ENCODE results near the gene FSIP1.

FSIP1 gene

DNA sequence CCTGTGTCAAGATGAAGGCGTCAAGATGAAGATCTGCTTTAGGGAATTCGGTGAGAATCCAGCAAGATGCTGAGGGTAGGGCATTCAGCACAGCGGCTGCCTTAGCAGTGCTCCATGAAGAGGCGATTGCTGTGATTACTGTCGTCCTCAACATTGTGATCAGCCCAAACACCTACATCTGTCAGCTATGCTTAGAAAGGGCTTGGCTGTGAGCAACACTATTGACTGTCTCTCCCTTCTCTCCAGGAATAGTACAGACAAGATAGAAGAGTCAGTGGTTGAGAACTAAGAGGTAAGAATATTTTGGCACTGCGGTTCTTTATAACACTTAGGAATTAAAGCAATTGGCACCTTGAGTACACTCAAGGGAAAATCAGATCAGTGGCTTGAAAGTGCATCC, 110.5 kb downstream of the FSIP1 start:
- no peaks in the 10 kb centered on the region for H3K36me3 ChIP-seq (ENCODE audit: insufficient read depth, low read depth, low read length)
- H3K4me3 ChIP-seq (ENCODE audit: low read length), result no peak overlapping the region
- H3K4me1 ChIP-seq (ENCODE audit: insufficient read depth, low read length), result peaks cover 2% of the 10 kb centered on the region; the same call in 1 of the 2 replicates
- no peaks in the 10 kb centered on the region for H3K9me3 ChIP-seq (ENCODE audit: insufficient read depth, low read depth, low read length)
- H3K27me3 ChIP-seq (ENCODE audit: insufficient read depth, low read length), result no peaks in the 10 kb centered on the region
- H3K9ac ChIP-seq (ENCODE audit: low read depth, low read length), result no peak overlapping the region
- no peak overlapping the region for H3K27ac ChIP-seq (ENCODE audit: low read length)

DNA sequence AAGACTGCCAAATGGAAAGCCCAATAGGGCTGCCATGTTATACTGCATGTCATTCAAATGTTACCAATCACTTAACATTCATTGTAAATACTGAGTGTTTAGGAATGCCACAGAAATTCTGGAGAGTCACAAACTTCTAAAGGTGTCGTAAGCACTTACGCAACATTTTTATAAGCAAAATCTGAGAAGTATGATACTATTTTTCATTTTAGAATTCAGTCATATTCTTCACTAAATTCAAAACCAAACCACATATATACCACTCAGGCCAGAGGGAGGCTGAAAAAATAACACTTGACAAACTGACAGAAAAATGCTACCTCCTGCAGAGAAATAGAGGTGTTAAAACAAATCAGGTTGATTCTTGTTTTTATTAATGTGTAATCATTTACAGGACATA, 112.0 kb downstream of the FSIP1 start:
- no peak overlapping the region for H3K4me3 ChIP-seq (ENCODE audit: low read length)
- no peak overlapping the region for H3K27ac ChIP-seq (ENCODE audit: low read length)
- H3K4me1 ChIP-seq (ENCODE audit: insufficient read depth, low read length), result peaks cover 16% of the 10 kb centered on the region; the same call in 1 of the 2 replicates
- H3K36me3 ChIP-seq (ENCODE audit: insufficient read depth, low read depth, low read length), result no peaks in the 10 kb centered on the region
- no peaks in the 10 kb centered on the region for H3K27me3 ChIP-seq (ENCODE audit: insufficient read depth, low read length)
- H3K9me3 ChIP-seq (ENCODE audit: insufficient read depth, low read depth, low read length), result no peaks in the 10 kb centered on the region
- H3K9ac ChIP-seq (ENCODE audit: low read depth, low read length), result no peak overlapping the region

DNA sequence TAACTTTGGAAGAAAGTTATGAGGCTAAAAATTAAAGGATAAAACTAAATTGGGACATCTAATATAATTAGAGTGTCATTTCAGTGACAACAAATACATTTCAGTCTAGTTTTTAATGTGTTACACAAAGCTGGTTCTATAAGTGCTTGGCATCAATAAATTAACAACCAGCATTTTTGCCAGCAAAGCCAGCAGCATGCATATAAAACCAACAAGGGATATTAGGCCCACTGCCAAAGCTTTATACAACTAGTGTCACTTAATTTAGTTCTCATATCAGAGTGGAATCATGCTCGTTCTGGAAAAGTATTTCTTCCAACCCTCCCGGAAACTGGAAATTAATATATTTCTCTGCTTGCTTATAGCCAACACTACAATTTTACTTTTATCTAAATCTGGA, 113.0 kb downstream of the FSIP1 start:
- H3K4me3 ChIP-seq (ENCODE audit: low read length), result no peak overlapping the region
- H3K36me3 ChIP-seq (ENCODE audit: insufficient read depth, low read depth, low read length), result no peaks in the 10 kb centered on the region
- H3K4me1 ChIP-seq (ENCODE audit: insufficient read depth, low read length), result peaks cover 21% of the 10 kb centered on the region; the same call in 1 of the 2 replicates
- no peaks in the 10 kb centered on the region for H3K9me3 ChIP-seq (ENCODE audit: insufficient read depth, low read depth, low read length)
- H3K27ac ChIP-seq (ENCODE audit: low read length), result no peak overlapping the region
- H3K9ac ChIP-seq (ENCODE audit: low read depth, low read length), result no peak overlapping the region
- H3K27me3 ChIP-seq (ENCODE audit: insufficient read depth, low read length), result no peaks in the 10 kb centered on the region

DNA sequence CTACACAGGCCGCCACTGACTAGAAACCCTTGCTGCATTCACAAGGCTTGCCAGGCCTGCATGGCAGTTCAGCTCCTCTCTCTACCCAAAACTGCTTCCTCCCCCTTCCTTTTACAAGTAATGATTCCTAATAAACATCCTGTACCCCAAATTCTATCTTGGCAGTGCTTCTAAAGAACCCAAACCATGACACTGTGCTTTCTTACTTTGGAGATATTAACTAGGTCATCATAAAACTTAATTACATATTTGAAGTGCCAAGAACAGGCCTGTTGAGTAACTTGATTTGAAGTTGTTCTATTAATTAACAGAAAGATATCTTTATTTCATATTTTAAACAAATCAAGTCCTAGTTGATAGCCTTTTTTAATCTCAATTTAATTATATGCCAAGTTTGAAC, 113.4 kb downstream of the FSIP1 start:
- no peak overlapping the region for H3K9ac ChIP-seq (ENCODE audit: low read depth, low read length)
- no peaks in the 10 kb centered on the region for H3K36me3 ChIP-seq (ENCODE audit: insufficient read depth, low read depth, low read length)
- H3K4me1 ChIP-seq (ENCODE audit: insufficient read depth, low read length), result peaks cover 25% of the 10 kb centered on the region; the same call in 1 of the 2 replicates

DNA sequence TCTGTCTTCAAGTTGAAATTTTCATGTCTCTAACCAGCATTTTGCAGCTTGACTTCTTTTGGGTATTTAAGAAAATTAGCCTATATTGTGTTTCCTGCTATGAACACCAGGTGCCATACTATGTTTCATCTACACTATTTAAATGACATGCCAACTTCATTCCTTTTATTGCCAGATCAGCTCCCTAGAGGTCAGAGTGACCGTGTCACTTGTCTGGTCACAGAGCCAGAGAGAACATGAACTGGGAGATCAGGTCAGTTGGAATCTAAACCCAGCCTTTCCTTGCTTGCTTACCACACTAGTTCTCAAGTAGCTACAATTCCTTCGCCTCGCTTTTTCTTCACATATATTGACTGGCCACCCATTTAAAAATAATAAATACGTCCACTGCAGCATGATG, 114.2 kb downstream of the FSIP1 start:
- Histone ChIP-seq H3K4me1 (ENCODE audit: insufficient read depth, low read length) (peaks cover 29% of the 10 kb centered on the region; the same call in 1 of the 2 replicates), H3K27me3 (ENCODE audit: insufficient read depth, low read length) (no peaks in the 10 kb centered on the region), H3K4me3 (ENCODE audit: low read length) (no peak overlapping the region), H3K9ac (ENCODE audit: low read depth, low read length) (no peak overlapping the region), H3K36me3 (ENCODE audit: insufficient read depth, low read depth, low read length) (no peaks in the 10 kb centered on the region), H3K27ac (ENCODE audit: low read length) (no peak overlapping the region), H3K9me3 (ENCODE audit: insufficient read depth, low read depth, low read length) (no peaks in the 10 kb centered on the region)

More for the DNA sequence above, 113.4 kb downstream of the FSIP1 start:
- no peak overlapping the region for H3K27ac ChIP-seq (ENCODE audit: low read length)
- H3K4me3 ChIP-seq (ENCODE audit: low read length), result no peak overlapping the region
- H3K27me3 ChIP-seq (ENCODE audit: insufficient read depth, low read length), result no peaks in the 10 kb centered on the region
- no peaks in the 10 kb centered on the region for H3K9me3 ChIP-seq (ENCODE audit: insufficient read depth, low read depth, low read length)

DNA sequence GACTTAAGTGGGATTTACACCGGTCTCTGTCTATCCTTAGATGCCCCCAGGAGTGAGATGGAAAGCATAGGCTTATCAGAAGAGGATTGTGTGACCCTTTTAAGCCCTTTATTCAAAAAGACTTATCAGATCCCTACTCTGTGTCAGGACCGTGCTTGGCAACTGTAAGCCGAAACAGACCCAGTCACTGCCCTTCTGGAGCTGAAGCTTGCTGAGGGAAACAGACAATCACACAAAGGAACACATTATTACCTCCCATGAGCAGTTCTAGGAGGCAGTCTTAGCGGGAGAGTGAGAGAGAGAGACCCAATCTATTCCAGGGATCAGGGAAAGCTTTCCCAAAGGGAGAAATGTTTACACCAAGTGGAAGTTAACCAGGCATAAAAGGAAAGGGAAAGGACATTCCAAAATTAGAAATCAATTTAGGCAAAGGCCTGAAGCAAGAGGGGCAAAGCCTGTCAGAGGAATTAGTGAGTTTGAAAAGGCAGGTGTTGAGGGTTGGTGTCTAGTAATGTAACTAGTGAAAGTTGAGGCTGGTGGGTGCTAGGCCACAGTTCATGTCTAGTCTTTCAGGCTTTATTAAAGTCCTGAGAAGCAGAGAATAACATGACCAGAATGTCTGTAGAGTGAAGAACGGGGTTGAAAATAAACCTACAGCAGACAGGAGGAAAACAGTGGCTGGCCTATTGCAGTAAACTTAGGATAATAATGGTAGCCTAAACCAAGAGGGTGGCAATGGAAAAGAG, 115.1 kb downstream of the FSIP1 start:
- H3K4me3 ChIP-seq (ENCODE audit: low read length), result no peak overlapping the region
- H3K9me3 ChIP-seq (ENCODE audit: insufficient read depth, low read depth, low read length), result no peaks in the 10 kb centered on the region
- H3K4me1 ChIP-seq (ENCODE audit: insufficient read depth, low read length), result peaks cover 30% of the 10 kb centered on the region; the same call in 1 of the 2 replicates
- H3K27me3 ChIP-seq (ENCODE audit: insufficient read depth, low read length), result no peaks in the 10 kb centered on the region
- H3K9ac ChIP-seq (ENCODE audit: low read depth, low read length), result no peak overlapping the region
- H3K27ac ChIP-seq (ENCODE audit: low read length), result peak overlapping the region; percentile 26
- H3K36me3 ChIP-seq (ENCODE audit: insufficient read depth, low read depth, low read length), result no peaks in the 10 kb centered on the region

DNA sequence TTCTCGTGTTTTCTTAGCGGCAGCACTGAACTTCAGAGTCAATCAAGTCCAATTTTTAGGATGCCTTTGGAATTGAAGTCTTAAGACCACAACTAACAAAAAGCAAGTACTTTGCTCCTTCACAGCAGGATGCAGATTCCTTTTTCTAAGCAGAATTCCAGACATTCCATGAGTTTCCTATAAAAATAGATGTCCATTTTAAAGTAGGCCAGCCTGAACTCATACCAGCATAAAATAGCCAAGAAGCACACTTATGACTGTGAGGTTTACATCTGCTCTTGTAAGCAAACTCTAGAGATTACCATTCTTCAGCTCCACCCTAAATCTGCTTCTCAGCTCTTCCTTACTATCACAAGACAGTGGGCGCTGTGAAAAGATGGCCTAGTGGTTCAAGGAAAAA, 116.0 kb downstream of the FSIP1 start:
- H3K27ac ChIP-seq (ENCODE audit: low read length), result peak overlapping the region; percentile 68
- H3K9me3 ChIP-seq (ENCODE audit: insufficient read depth, low read depth, low read length), result no peaks in the 10 kb centered on the region
- H3K9ac ChIP-seq (ENCODE audit: low read depth, low read length), result peak overlapping the region; percentile 49; the same call in 1 of the 2 replicates
- H3K4me1 ChIP-seq (ENCODE audit: insufficient read depth, low read length), result peaks cover 30% of the 10 kb centered on the region; the same call in 1 of the 2 replicates
- H3K4me3 ChIP-seq (ENCODE audit: low read length), result peak overlapping the region; percentile 28; the same call in 1 of the 2 replicates
- H3K27me3 ChIP-seq (ENCODE audit: insufficient read depth, low read length), result no peaks in the 10 kb centered on the region
- no peaks in the 10 kb centered on the region for H3K36me3 ChIP-seq (ENCODE audit: insufficient read depth, low read depth, low read length)

DNA sequence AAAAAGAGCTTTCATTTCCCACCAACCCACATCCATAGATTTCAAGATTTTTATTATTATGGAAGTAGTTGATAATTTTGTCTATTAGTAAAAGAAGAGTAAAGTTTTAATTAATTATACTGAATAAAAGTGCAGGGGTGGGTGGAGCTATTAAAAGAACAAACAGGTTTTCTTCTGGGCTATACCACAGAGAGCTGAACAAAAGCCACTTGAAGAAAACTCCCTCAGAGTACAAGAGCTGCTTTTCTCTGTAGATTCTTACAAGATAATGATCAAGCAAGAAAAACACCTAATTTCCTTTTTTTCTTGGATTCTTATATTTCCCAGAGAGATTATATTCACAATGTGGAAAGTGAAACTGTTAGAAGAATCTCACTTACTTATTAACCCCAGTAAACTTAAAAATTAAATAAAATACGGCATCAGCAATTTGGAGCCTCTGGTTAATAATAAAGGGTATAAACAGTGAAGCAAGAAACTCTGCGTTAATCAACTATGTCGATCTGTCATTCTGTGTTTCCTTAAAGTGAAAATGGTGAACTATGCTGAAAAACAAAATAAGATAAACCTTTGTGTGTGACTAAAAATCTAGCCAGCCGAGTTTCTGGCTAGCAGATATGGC, 116.9 kb downstream of the FSIP1 start:
- Histone ChIP-seq H3K4me1 (ENCODE audit: insufficient read depth, low read length) (peaks cover 30% of the 10 kb centered on the region; the same call in 1 of the 2 replicates), H3K9ac (ENCODE audit: low read depth, low read length) (peak overlapping the region; percentile 4; the same call in 1 of the 2 replicates), H3K27ac (ENCODE audit: low read length) (no peak overlapping the region), H3K27me3 (ENCODE audit: insufficient read depth, low read length) (no peaks in the 10 kb centered on the region), H3K4me3 (ENCODE audit: low read length) (no peak overlapping the region), H3K36me3 (ENCODE audit: insufficient read depth, low read depth, low read length) (no peaks in the 10 kb centered on the region), H3K9me3 (ENCODE audit: insufficient read depth, low read depth, low read length) (no peaks in the 10 kb centered on the region)

DNA sequence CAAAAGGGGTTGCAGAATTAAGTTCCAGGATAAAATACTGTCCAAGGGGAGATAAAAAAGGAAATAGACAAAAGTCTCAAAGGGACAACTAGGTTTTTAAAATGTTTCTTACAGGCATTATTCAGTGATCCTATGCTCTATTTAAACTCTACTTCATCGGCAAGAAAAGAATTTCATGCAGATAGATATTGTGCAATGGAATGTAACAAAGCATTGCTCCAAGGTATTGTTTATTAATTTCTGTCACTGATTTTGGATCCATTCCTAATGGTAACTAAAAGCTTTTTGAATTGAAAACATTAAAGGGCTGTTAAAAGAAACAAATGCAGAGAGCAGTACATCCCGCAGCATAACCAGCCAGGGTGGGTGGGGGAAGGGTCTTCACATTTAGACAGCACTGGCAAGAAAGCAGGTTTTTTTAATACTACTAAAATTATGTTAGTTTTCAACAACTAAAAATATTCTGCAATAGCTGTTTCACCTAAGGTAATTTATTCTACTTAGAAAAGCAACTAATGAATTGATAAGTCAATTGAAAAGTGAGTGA, 118.9 kb downstream of the FSIP1 start:
- H3K4me1 ChIP-seq (ENCODE audit: insufficient read depth, low read length), result peaks cover 30% of the 10 kb centered on the region; the same call in 1 of the 2 replicates
- H3K9ac ChIP-seq (ENCODE audit: low read depth, low read length), result no peak overlapping the region
- H3K9me3 ChIP-seq (ENCODE audit: insufficient read depth, low read depth, low read length), result peaks cover 2% of the 10 kb centered on the region; the same call in 1 of the 2 replicates
- H3K27ac ChIP-seq (ENCODE audit: low read length), result no peak overlapping the region
- H3K27me3 ChIP-seq (ENCODE audit: insufficient read depth, low read length), result no peaks in the 10 kb centered on the region
- H3K36me3 ChIP-seq (ENCODE audit: insufficient read depth, low read depth, low read length), result no peaks in the 10 kb centered on the region
- no peak overlapping the region for H3K4me3 ChIP-seq (ENCODE audit: low read length)

DNA sequence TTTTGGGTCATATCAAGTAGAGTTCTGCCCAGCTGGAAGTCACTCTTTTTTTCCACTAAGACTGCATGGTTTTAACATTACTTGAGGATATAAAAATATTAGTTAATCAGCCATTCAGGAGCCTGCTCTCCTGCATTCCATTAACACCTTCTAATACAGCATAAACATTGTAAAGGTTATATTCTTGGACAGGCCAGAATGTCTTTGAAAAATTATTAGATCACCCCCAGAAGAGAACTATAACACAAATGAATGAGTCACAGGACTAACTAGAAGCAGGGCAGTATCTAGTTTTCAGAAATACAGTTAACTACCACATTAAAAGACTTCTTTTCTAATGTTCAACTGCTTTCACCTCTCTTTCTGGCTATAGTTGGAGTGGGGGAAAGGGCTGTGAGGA, 120.9 kb downstream of the FSIP1 start:
- Histone ChIP-seq H3K27ac (ENCODE audit: low read length) (no peak overlapping the region), H3K9me3 (ENCODE audit: insufficient read depth, low read depth, low read length) (peaks cover 5% of the 10 kb centered on the region), H3K27me3 (ENCODE audit: insufficient read depth, low read length) (no peaks in the 10 kb centered on the region), H3K36me3 (ENCODE audit: insufficient read depth, low read depth, low read length) (no peaks in the 10 kb centered on the region), H3K4me3 (ENCODE audit: low read length) (no peak overlapping the region), H3K4me1 (ENCODE audit: insufficient read depth, low read length) (peaks cover 24% of the 10 kb centered on the region; the same call in 1 of the 2 replicates), H3K9ac (ENCODE audit: low read depth, low read length) (no peak overlapping the region)

DNA sequence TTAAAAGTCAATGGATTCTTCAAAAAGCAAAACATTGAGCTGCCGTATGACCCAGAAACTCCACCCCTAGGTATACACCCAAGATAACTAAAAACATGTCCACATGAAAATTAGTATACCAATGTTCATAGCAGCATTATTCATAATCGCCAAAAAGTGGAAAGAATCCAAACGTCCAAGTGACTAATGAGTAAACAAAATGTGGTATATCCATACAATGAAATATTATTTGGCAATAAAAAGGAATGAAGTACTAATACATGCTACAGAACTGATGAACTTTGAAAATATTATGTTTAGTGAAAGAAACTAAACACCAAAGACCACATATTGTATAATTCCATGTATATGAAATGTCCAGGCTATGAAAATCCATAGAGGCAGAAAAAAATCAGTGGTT, 123.9 kb downstream of the FSIP1 start:
- Histone ChIP-seq H3K36me3 (ENCODE audit: insufficient read depth, low read depth, low read length) (no peaks in the 10 kb centered on the region), H3K27ac (ENCODE audit: low read length) (no peak overlapping the region), H3K27me3 (ENCODE audit: insufficient read depth, low read length) (no peaks in the 10 kb centered on the region), H3K9me3 (ENCODE audit: insufficient read depth, low read depth, low read length) (peaks cover 5% of the 10 kb centered on the region), H3K4me1 (ENCODE audit: insufficient read depth, low read length) (peaks cover 3% of the 10 kb centered on the region; the same call in 1 of the 2 replicates), H3K4me3 (ENCODE audit: low read length) (no peak overlapping the region), H3K9ac (ENCODE audit: low read depth, low read length) (no peak overlapping the region)
